CD4-positive, CD25-positive, alpha-beta regulatory T cell (primary cell): ENCODE results near the gene SLC7A5. TPM values are rescaled to one million over a fixed set of nuclear protein-coding genes. Genes with fewer than 3 reads are reported as not detected.
"Not testable (repeated sequence)": the region's sequence is repeated elsewhere in the genome, so short reads cannot be mapped to it uniquely, and the experiment has no call there.

ENCODE experiments used
- ATAC-seq, 2 donors: fragments of 150-1000 bp; cut with Tn5 transposase; one replicate each; pipeline ENCODE4 v1.10.0; 2021; ENCODE audit warnings: low read depth in 2 of 2, moderate number of reproducible peaks in 2 of 2, moderate library complexity in 1 of 2
- DNase-seq, 3 donors: peaks; one replicate each; pipeline versions ENCODE4 v3.0.0 to v3.0.0-alpha.2; 2012 to 2022; ENCODE audit warnings: mixed read lengths in 1 of 3
- H3K27ac ChIP-seq: one replicate; pipeline ENCODE4 v1.7.0; 2013; ENCODE audit warnings: mild to moderate bottlenecking, low read length; ENCODE audit not compliant: insufficient read depth, poor library complexity, severe bottlenecking
- H3K27me3 ChIP-seq: one replicate; pipeline ENCODE4 v1.7.0; 2013; ENCODE audit warnings: low read length; ENCODE audit not compliant: control insufficient read depth, insufficient read depth
- H3K36me3 ChIP-seq: one replicate; pipeline ENCODE4 v1.7.0; 2013; ENCODE audit warnings: mild to moderate bottlenecking, low read length, moderate library complexity; ENCODE audit not compliant: control insufficient read depth, insufficient read depth
- H3K4me1 ChIP-seq: 2 replicates; pipeline ENCODE4 v1.7.0; 2013; ENCODE audit warnings: mild to moderate bottlenecking, low read length; ENCODE audit not compliant: insufficient read depth, control insufficient read depth, poor library complexity, severe bottlenecking
- H3K4me3 ChIP-seq: one replicate; pipeline ENCODE4 v1.7.0; 2013; ENCODE audit warnings: low read depth, mild to moderate bottlenecking, low read length, moderate library complexity
- H3K9me3 ChIP-seq, 2 experiments: 1 replicate in 1 of 2; 2 replicates in 1 of 2; pipeline ENCODE4 v1.7.0; 2013; ENCODE audit warnings: low read length in 2 of 2, mild to moderate bottlenecking in 1 of 2, moderate library complexity in 1 of 2; ENCODE audit not compliant: control insufficient read depth in 2 of 2
- H3K27ac Mint-ChIP-seq, 3 donors: one replicate each; pipeline ENCODE4 v1.8.0; 2020 to 2022; ENCODE audit warnings: mild to moderate bottlenecking in 3 of 3, mixed read lengths in 3 of 3, moderate library complexity in 2 of 3
- H3K27me3 Mint-ChIP-seq: one replicate; pipeline ENCODE4 v1.8.0; 2022; ENCODE audit warnings: mild to moderate bottlenecking, mixed read lengths
- H3K36me3 Mint-ChIP-seq: one replicate; pipeline ENCODE4 v1.8.0; 2020; ENCODE audit warnings: mixed read lengths
- H3K4me1 Mint-ChIP-seq, 4 donors: one replicate each; pipeline ENCODE4 v1.8.0; 2020 to 2022; ENCODE audit warnings: mixed read lengths in 4 of 4, mild to moderate bottlenecking in 1 of 4
- H3K4me3 Mint-ChIP-seq, 4 donors: one replicate each; pipeline ENCODE4 v1.8.0; 2020 to 2022; ENCODE audit warnings: mild to moderate bottlenecking in 4 of 4, mixed read lengths in 4 of 4, moderate library complexity in 3 of 4
- H3K9me3 Mint-ChIP-seq, 7 donors: one replicate each; pipeline ENCODE4 v1.8.0; 2020 to 2022; ENCODE audit warnings: mixed read lengths in 7 of 7, mild to moderate bottlenecking in 3 of 7, moderate library complexity in 2 of 7
- polyA plus RNA-seq, 4 donors: library from polyadenylated mRNA; unstranded; fragments of 300-500 nt; fragmentation: Illumina TruSeq; gene quantifications; one replicate each; pipeline ENCODE4 v1.2.3, GENCODE V29; 2021
- total RNA-seq: library from RNA; stranded (reverse); gene quantifications from one replicate; pipeline ENCODE4 v1.2.3, GENCODE V29; 2022

The SLC7A5 gene
- total and polyA plus RNA-seq, 5 donors from 2014 or later = 10.3 to 111 (median 12.3) TPM

DNA sequence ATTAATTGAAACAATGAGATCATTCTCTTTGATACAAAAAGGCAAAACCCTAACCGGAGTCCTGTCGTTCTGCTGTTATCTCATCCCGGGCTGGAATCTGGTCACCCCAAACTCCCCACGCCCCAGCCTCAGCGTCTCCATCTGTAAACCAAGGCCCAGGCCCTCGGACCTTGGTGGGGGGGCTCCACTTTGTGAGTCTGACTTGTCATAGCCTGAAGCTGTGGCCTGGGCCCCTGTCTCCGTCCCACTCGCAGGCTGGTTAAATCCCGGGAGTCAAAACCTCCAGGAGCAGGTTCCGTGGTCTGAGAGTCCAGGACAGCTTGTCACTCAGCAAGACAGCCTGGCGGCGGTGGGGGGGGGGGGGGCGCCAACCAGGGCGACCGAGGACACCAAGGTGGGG, 50.0 kb downstream of the SLC7A5 start:
- Histone ChIP-seq H3K36me3 (no peaks in the 10 kb centered on the region), H3K9me3 (peaks cover 4 to 21% of the 10 kb centered on the region in 2 experiments), H3K27me3 (no peaks in the 10 kb centered on the region), H3K4me3 (no peak overlapping the region), H3K4me1 (no peaks in the 10 kb centered on the region), H3K27ac (no peak overlapping the region)
- ATAC-seq (no peak), DNase-seq (no peak)
- Mint-ChIP-seq H3K27ac (no peak overlapping the region), H3K4me3 (no peak overlapping the region), H3K4me1 (peaks cover 0 to 6% (median 3%) of the 10 kb centered on the region in 4 donors), H3K27me3 (no peaks in the 10 kb centered on the region), H3K36me3 (no peaks in the 10 kb centered on the region), H3K9me3 (peaks cover 0 to 26% (median 0%) of the 10 kb centered on the region in 7 donors)

DNA sequence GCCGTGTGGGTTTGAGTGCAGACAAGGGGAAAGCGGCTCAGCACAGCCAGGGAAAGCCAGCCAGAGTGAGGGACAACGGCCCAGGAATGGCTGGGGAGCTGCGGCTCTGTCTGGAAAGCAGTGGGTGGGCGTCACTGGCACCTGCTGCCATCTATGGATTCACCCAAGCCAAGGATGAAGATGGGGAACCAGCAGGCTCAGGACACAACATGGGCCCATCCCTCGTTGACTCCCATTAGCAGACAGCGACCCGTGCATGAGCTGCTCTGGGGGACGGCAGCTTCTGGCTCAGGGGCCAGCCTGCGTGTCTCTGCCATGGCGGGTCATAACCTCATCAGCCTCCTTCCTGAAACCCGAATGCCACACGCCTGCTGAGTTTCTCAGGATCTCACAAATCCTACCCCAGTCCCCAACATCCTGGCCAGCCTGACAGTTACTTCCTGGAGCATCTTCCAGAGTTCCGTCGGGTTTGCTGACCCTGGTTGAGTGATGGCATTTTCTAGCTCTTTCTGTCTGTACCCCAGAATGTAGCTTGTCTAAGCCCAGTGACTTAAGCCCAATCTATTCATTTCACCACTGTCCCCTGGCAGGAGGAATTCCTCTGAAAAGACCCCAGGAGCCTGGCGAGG, 50.7 kb downstream of the SLC7A5 start:
- H3K4me3 ChIP-seq = no peak overlapping the region
- H3K36me3 ChIP-seq = no peaks in the 10 kb centered on the region
- no peaks in the 10 kb centered on the region for H3K4me1 ChIP-seq
- H3K9me3 Mint-ChIP-seq = peaks cover 0 to 26% (median 0%) of the 10 kb centered on the region in 7 donors
- no peak overlapping the region for H3K27ac ChIP-seq
- no peak overlapping the region for H3K4me3 Mint-ChIP-seq
- no peaks in the 10 kb centered on the region for H3K27me3 Mint-ChIP-seq
- no peak for DNase-seq
- peaks cover 4 to 21% of the 10 kb centered on the region in 2 experiments for H3K9me3 ChIP-seq
- no peak overlapping the region for H3K27ac Mint-ChIP-seq
- no peak for ATAC-seq
- peaks cover 0 to 6% (median 3%) of the 10 kb centered on the region in 4 donors for H3K4me1 Mint-ChIP-seq
- no peaks in the 10 kb centered on the region for H3K27me3 ChIP-seq
- no peaks in the 10 kb centered on the region for H3K36me3 Mint-ChIP-seq

DNA sequence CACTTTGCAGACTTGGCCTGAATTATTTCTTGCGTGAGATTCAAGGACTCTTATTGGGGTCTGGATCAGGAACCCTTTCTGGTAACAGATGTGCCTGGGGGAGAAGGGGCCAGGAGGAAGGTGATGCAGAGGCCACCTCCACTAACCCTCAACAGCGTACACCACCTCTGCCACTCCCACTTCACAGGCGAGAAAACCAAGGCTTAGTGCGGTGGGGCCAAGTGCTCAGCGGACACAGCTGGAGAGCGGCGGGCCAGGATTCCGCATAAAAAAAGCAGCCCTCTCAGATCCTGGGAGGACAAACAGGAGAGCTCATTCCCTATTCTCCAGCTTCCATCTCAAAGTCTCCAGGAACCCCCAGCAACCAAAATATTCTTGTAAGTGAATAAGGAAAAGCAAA, 51.4 kb downstream of the SLC7A5 start:
- no peaks in the 10 kb centered on the region for H3K4me1 ChIP-seq
- peaks cover 0 to 6% (median 3%) of the 10 kb centered on the region in 4 donors for H3K4me1 Mint-ChIP-seq
- no peak overlapping the region for H3K4me3 ChIP-seq
- H3K27me3 ChIP-seq = no peaks in the 10 kb centered on the region
- H3K9me3 Mint-ChIP-seq = peaks cover 0 to 26% (median 0%) of the 10 kb centered on the region in 7 donors
- no peaks in the 10 kb centered on the region for H3K36me3 Mint-ChIP-seq
- no peak for ATAC-seq
- DNase-seq = no peak
- H3K27ac Mint-ChIP-seq = no peak overlapping the region
- no peak overlapping the region for H3K4me3 Mint-ChIP-seq
- no peak overlapping the region for H3K27ac ChIP-seq
- H3K9me3 ChIP-seq = peaks cover 4 to 21% of the 10 kb centered on the region in 2 experiments
- no peaks in the 10 kb centered on the region for H3K27me3 Mint-ChIP-seq
- H3K36me3 ChIP-seq = no peaks in the 10 kb centered on the region

DNA sequence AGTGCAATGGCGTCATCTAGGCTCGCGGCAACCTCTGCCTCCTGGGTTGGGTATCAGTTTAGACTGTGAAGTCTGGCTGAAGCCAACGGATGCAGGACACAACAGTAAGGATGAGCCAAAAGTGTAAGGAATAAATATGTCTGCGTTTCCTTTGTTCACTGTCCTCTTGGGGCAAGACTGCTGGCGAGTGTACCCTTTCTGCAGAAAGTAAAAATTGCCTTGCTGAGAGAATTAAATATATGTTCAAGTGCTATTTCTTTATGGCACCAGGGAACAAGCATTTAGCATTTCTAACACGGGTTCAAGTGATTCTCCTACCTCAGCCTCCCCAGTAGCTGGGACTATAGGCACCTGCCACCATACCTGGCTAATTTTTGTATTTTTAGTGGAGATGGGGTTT, 51.9 kb downstream of the SLC7A5 start:
- not testable (repeated sequence) for H3K4me3 ChIP-seq, ATAC-seq, H3K27ac ChIP-seq, H3K4me3 Mint-ChIP-seq, DNase-seq, H3K27me3 ChIP-seq, H3K36me3 Mint-ChIP-seq, H3K27me3 Mint-ChIP-seq, H3K4me1 ChIP-seq, H3K36me3 ChIP-seq, H3K4me1 Mint-ChIP-seq
- peak overlapping the region in 1 of 3 donors; percentile 9 for H3K27ac Mint-ChIP-seq
- peaks cover 4 to 21% of the 10 kb centered on the region in 2 experiments for H3K9me3 ChIP-seq
- H3K9me3 Mint-ChIP-seq = peaks cover 0 to 26% (median 0%) of the 10 kb centered on the region in 7 donors

DNA sequence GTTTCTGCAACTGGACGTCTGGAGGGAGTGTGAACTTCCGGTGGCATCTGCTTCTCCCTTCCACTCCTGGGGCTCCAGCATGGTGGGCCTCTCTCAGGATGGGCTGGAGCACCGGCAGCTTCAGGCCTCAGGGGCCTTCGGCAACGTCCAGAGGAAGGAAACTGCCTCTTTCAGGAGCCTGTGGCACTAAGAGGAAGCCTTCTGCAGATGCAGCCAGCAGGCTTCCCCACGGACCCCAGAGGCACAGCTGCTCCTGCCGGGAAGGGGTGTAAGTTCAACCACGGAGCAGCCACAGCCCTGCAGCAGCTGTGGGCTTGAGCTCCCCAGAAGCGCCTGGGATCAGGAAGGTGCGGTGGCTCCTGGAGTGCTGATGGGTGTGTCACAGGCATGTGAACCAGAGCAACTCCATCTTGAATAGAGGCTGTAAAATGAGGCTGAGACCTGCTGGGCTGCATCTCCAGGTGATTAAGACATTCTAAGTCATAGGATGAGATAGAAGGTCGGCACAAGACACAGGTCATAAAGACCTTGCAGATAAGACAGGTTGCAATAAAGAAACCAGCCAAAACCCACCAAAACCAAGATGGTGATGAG, 52.7 kb downstream of the SLC7A5 start:
- H3K27me3 Mint-ChIP-seq = no peaks in the 10 kb centered on the region
- H3K27me3 ChIP-seq = no peaks in the 10 kb centered on the region
- DNase-seq = no peak
- no peaks in the 10 kb centered on the region for H3K36me3 ChIP-seq
- no peak overlapping the region for H3K4me3 Mint-ChIP-seq
- no peaks in the 10 kb centered on the region for H3K4me1 ChIP-seq
- no peak overlapping the region for H3K4me3 ChIP-seq
- peaks cover 4 to 21% of the 10 kb centered on the region in 2 experiments for H3K9me3 ChIP-seq
- peaks cover 0 to 5% (median 2%) of the 10 kb centered on the region in 4 donors for H3K4me1 Mint-ChIP-seq
- peaks cover 0 to 26% (median 0%) of the 10 kb centered on the region in 7 donors for H3K9me3 Mint-ChIP-seq
- no peak overlapping the region for H3K27ac ChIP-seq
- ATAC-seq = no peak
- H3K36me3 Mint-ChIP-seq = no peaks in the 10 kb centered on the region
- H3K27ac Mint-ChIP-seq = no peak overlapping the region

DNA sequence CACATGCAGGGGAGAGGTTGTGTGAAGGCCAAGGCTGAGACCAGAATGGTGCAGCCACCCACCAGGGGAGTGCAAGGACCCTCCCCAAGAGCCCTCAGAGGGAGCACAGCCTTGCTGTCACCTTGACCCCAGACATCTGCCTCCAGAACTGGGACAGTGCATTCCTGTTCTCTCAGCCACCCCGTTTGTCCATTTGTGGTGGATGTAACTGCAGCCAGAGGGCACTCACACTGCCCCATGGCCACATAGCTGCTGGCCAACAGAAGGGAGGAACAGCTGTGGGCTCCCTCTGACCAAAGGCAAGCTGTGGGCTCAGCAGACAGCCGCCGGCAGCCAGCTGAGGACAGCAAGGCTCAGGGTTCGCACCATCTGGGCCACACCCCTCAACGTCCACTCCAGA, 53.7 kb downstream of the SLC7A5 start:
- DNase-seq = no peak
- Mint-ChIP-seq H3K36me3 (no peaks in the 10 kb centered on the region), H3K27ac (no peak overlapping the region), H3K4me1 (peaks cover 0 to 6% (median 2%) of the 10 kb centered on the region in 4 donors), H3K4me3 (no peak overlapping the region), H3K27me3 (peaks cover 5% of the 10 kb centered on the region), H3K9me3 (peaks cover 0 to 26% (median 0%) of the 10 kb centered on the region in 7 donors)
- no peaks in the 10 kb centered on the region for H3K36me3 ChIP-seq
- peaks cover 4 to 21% of the 10 kb centered on the region in 2 experiments for H3K9me3 ChIP-seq
- H3K27ac ChIP-seq = no peak overlapping the region
- H3K27me3 ChIP-seq = no peaks in the 10 kb centered on the region
- no peaks in the 10 kb centered on the region for H3K4me1 ChIP-seq
- ATAC-seq = no peak
- H3K4me3 ChIP-seq = no peak overlapping the region

DNA sequence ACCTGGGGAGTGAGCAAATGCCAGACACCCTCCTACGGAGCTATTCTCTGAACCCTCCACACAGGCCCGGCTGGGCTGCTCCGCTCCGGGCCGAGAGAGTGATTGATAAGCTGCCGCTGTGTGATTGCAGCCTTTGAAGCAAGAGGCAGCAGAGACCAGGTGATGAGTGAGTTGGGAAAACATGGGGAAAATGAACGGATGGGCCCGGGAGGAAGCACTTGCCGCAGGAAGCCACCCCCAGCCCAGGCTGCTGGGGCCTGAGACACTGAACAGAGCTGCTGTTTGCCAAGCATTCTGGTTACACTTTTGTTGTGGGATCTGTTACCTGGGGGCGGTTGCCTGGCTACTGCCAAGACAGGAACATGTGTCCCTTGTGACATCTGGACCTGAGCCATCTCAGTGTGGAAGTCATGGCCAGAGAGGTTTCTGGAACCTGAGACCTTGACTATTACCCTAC, 57.1 kb downstream of the SLC7A5 start:
- ATAC-seq (no peak), DNase-seq (no peak)
- Histone ChIP-seq H3K9me3 (peaks cover 4 to 7% of the 10 kb centered on the region in 2 experiments), H3K4me3 (no peak overlapping the region), H3K4me1 (peaks cover 5% of the 10 kb centered on the region), H3K27ac (no peak overlapping the region), H3K27me3 (no peaks in the 10 kb centered on the region), H3K36me3 (no peaks in the 10 kb centered on the region)
- Mint-ChIP-seq H3K4me1 (peaks cover 0 to 8% (median 3%) of the 10 kb centered on the region in 4 donors), H3K27ac (no peak overlapping the region), H3K36me3 (no peaks in the 10 kb centered on the region), H3K4me3 (no peak overlapping the region), H3K9me3 (peaks cover 0 to 9% (median 0%) of the 10 kb centered on the region in 7 donors), H3K27me3 (peaks cover 5% of the 10 kb centered on the region)

DNA sequence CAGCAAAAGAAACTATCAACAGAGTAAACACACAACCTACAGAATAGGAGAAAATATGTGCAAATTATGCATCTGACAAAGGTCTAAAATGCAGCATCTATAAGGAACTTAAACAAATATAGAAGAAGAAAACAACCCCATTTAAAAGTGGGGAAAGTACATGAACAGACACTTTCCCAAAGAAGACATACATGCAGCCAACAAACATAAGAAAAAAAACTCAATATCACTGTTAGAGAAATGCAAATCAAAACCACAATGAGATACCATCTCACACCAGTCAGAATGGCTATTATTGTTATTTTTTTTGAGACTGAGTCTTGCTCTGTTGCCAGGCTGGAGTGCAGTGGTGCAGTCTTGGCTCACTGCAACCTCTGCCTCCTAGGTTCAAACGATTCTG, 57.9 kb downstream of the SLC7A5 start:
- H3K27ac ChIP-seq, H3K27ac Mint-ChIP-seq: not testable (repeated sequence)

More for the DNA sequence above, 57.9 kb downstream of the SLC7A5 start:
- not testable (repeated sequence) for H3K4me3 Mint-ChIP-seq, H3K9me3 ChIP-seq, H3K27me3 ChIP-seq, ATAC-seq, H3K36me3 Mint-ChIP-seq, DNase-seq, H3K36me3 ChIP-seq, H3K27me3 Mint-ChIP-seq, H3K9me3 Mint-ChIP-seq, H3K4me3 ChIP-seq
- peaks cover 0 to 14% (median 9%) of the 10 kb centered on the region in 4 donors for H3K4me1 Mint-ChIP-seq
- peaks cover 13% of the 10 kb centered on the region for H3K4me1 ChIP-seq
